ENCODE measurements around the gene UPK1A. TPM values are rescaled to one million over a fixed set of nuclear protein-coding genes. Genes with fewer than 3 reads are reported as not detected.
A peak's percentile ranks its signal among the peaks of the same experiment; 100 is the strongest.

The UPK1A gene
- total RNA-seq, 1 experiment from 2014 or later = 1.6 TPM

GRCh38 chr19:35643255-35644205 is 22.8 kb upstream of the UPK1A start (continued):
- TF ChIP-seq CDX4 (CRISPR knock-in tag; IDR thresholded peaks at IDR 0.05; ENCODE audit: borderline replicate concordance) (no peak), ZNF671 (CRISPR knock-in tag; IDR thresholded peaks at IDR 0.05) (no peak), EMX1 (CRISPR knock-in tag; IDR thresholded peaks at IDR 0.05) (no peak), NR3C1 (CRISPR knock-in tag; conservative IDR thresholded peaks at IDR 0.05; ENCODE audit: low read depth) (no peak), ZBTB21 (CRISPR knock-in tag; IDR thresholded peaks at IDR 0.05; ENCODE audit: borderline replicate concordance) (no peak), HMGXB4 (CRISPR knock-in tag; IDR thresholded peaks at IDR 0.05) (no peak), GTF2I (CRISPR knock-in tag; conservative IDR thresholded peaks at IDR 0.05) (no peak), ETV6 (CRISPR knock-in tag; IDR thresholded peaks at IDR 0.05) (no peak), PREB (CRISPR knock-in tag; IDR thresholded peaks at IDR 0.05; ENCODE audit: borderline replicate concordance) (no peak), ZSCAN18 (CRISPR knock-in tag; IDR thresholded peaks at IDR 0.05) (no peak), CREM (CRISPR knock-in tag; IDR thresholded peaks at IDR 0.05) (no peak), TEAD1 (CRISPR knock-in tag; IDR thresholded peaks at IDR 0.05) (no peak), ELF4 (CRISPR knock-in tag; IDR thresholded peaks at IDR 0.05; ENCODE audit: low read depth) (no peak), SP1 (CRISPR knock-in tag; conservative IDR thresholded peaks at IDR 0.05) (peak; percentile 79), SOX15 (CRISPR knock-in tag; IDR thresholded peaks at IDR 0.05) (no peak), E2F5 (CRISPR knock-in tag; IDR thresholded peaks at IDR 0.05) (0 out of 2 replicates have a peak, but pooled peaks have one; percentile 69), RORB (CRISPR knock-in tag; IDR thresholded peaks at IDR 0.05) (no peak), ERG (CRISPR knock-in tag; IDR thresholded peaks at IDR 0.05) (no peak), RELA (CRISPR knock-in tag; IDR thresholded peaks at IDR 0.05; ENCODE audit: borderline replicate concordance) (peak; percentile 70; the same call in 1 of the 2 replicates), FOXJ3 (CRISPR knock-in tag; IDR thresholded peaks at IDR 0.05; ENCODE audit: borderline replicate concordance) (no peak), ZNF416 (CRISPR knock-in tag; IDR thresholded peaks at IDR 0.05) (no peak), TCF7 (CRISPR knock-in tag; IDR thresholded peaks at IDR 0.05; ENCODE audit: low read depth) (no peak), STAT6 (CRISPR knock-in tag; conservative IDR thresholded peaks at IDR 0.05; ENCODE audit: low read depth) (no peak), MAX (CRISPR knock-in tag; IDR thresholded peaks at IDR 0.05) (peak; percentile 41; the same call in 1 of the 2 replicates)
